Vagina (tissue), 2 donors: ENCODE measurements around the gene AMBRA1. TPM values are rescaled to one million over a fixed set of nuclear protein-coding genes. Genes with fewer than 3 reads are reported as not detected.

Source experiments
- DNase-seq, 2 donors: peaks; one replicate each; pipeline ENCODE4 v3.0.0-alpha.2; 2017; ENCODE audit errors: extremely low spot score in 2 of 2
- H3K27ac ChIP-seq: fragments of 200-600 bp; sonication (generic); one replicate; pipeline ENCODE4 v1.5.1; 2019
- H3K27me3 ChIP-seq: fragments of 200-600 bp; sonication (generic); one replicate; pipeline ENCODE4 v1.5.1; 2019
- H3K36me3 ChIP-seq, 2 donors: fragments of 200-600 bp; sonication (generic); one replicate each; pipeline ENCODE4 v1.5.1; 2017 to 2019
- H3K4me1 ChIP-seq: fragments of 200-600 bp; sonication (generic); one replicate; pipeline ENCODE4 v1.5.1; 2019
- H3K4me3 ChIP-seq, 2 donors: fragments of 200-600 bp; sonication (generic); 1 replicate in 1 of 2; 2 replicates in 1 of 2; pipeline ENCODE4 v1.5.1; 2016 to 2019
- H3K9me3 ChIP-seq: fragments of 200-600 bp; sonication (generic); one replicate; pipeline ENCODE4 v1.5.1; 2019
- CTCF ChIP-seq, 3 experiments: fragments of 450-650 bp in 2 of 3; fragments of 200-600 bp in 1 of 3; sonication (generic) in 1 of 3; IDR thresholded peaks; one replicate each; pipeline ENCODE4 v1.5.1; 2017 to 2019; ENCODE audit warnings: antibody characterized with exemption in 3 of 3, mild to moderate bottlenecking in 2 of 3, moderate library complexity in 2 of 3
- POLR2A ChIP-seq, 2 donors: fragments of 450-650 bp; IDR thresholded peaks; one replicate each; pipeline ENCODE4 v1.6.1; 2017; ENCODE audit warnings: antibody characterized with exemption in 2 of 2, mild to moderate bottlenecking in 2 of 2, moderate library complexity in 2 of 2
- POLR2AphosphoS5 ChIP-seq, 2 donors: sonication (generic); formaldehyde crosslinking; IDR thresholded peaks; one replicate each; pipeline ENCODE4 v1.9.0; 2017; ENCODE audit warnings: antibody characterized with exemption in 2 of 2, mild to moderate bottlenecking in 2 of 2, low read depth in 1 of 2; ENCODE audit not compliant: insufficient read depth in 1 of 2
- intact Hi-C: fragments of 100-400 bp; cut with DNase I; formaldehyde crosslinking; loops from one replicate; pipeline ENCODE4 v1.15.1; 2023
- total RNA-seq: library from RNA; depleted of rRNA; stranded (reverse); fragments of >200 nt; gene quantifications from one replicate; pipeline ENCODE4 v1.2.3, GENCODE V29; 2016

AMBRA1 gene
- total RNA-seq, 1 donor from 2014 or later, result 40.0 TPM

- no peak for TF ChIP-seq POLR2A (IDR thresholded peaks at IDR 0.05)
- no peak for TF ChIP-seq POLR2AphosphoS5 (IDR thresholded peaks at IDR 0.05; ENCODE audit: insufficient read depth in 1 of 2, low read depth in 1 of 2)
- TF ChIP-seq CTCF (IDR thresholded peaks at IDR 0.05), result no peak
- H3K4me3 ChIP-seq, result no peak overlapping the region
- intact Hi-C loops, result loop anchor here (5.0 to 10.0 kb wide), 2 partner anchors 92 to 231 kb away; partner anchors contain the start of gene MDK
- no peak overlapping the region for H3K27ac ChIP-seq
- H3K36me3 ChIP-seq, result no peaks in the 10 kb centered on the region
- H3K9me3 ChIP-seq, result no peaks in the 10 kb centered on the region
- H3K4me1 ChIP-seq, result peaks cover 30% of the 10 kb centered on the region
- H3K27me3 ChIP-seq, result no peaks in the 10 kb centered on the region
- no peak for DNase-seq
Observed at GRCh38 chr11:46615756-46616155, 21.9 kb upstream of the AMBRA1 start.

DNA sequence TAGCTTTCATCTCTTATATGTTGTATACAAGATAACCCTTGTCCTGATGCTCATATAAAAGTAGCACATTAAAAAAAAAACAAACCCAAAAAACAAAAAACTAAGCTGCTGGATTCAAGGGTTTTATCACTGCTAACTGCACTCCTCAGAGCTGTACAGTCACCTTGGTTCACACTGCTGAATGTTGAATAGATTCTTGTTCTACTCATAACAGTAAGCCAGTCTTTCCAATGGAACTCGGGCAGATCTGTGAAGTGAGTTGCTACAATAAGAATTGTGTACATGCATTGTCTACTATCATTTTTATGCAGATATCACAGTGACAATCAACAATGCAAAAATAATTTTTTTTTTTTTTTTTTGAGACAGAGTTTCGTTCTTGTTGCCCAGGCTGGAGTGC lies 18.5 kb upstream of the AMBRA1 start:
- intact Hi-C loops, result loop anchor here (10.0 kb wide), 1 partner anchor 228 kb away; the partner anchor contains the start of gene MDK
- H3K27ac ChIP-seq, result no peak overlapping the region
- no peak for DNase-seq
- no peaks in the 10 kb centered on the region for H3K36me3 ChIP-seq
- H3K9me3 ChIP-seq, result no peaks in the 10 kb centered on the region
- TF ChIP-seq POLR2A (IDR thresholded peaks at IDR 0.05) (no peak), POLR2AphosphoS5 (IDR thresholded peaks at IDR 0.05; ENCODE audit: insufficient read depth in 1 of 2, low read depth in 1 of 2) (no peak), CTCF (IDR thresholded peaks at IDR 0.05) (no peak)
- H3K4me3 ChIP-seq, result no peak overlapping the region
- peaks cover 6% of the 10 kb centered on the region for H3K4me1 ChIP-seq
- no peaks in the 10 kb centered on the region for H3K27me3 ChIP-seq

- intact Hi-C loops, result loop anchor here (10.0 kb wide), 1 partner anchor 227 kb away; the partner anchor contains the start of gene MDK
- Histone ChIP-seq H3K4me1 (peaks cover 6% of the 10 kb centered on the region), H3K36me3 (no peaks in the 10 kb centered on the region), H3K4me3 (no peak overlapping the region), H3K9me3 (no peaks in the 10 kb centered on the region), H3K27ac (no peak overlapping the region), H3K27me3 (no peaks in the 10 kb centered on the region)
- DNase-seq, result no peak
- TF ChIP-seq POLR2A (IDR thresholded peaks at IDR 0.05) (no peak), POLR2AphosphoS5 (IDR thresholded peaks at IDR 0.05; ENCODE audit: insufficient read depth in 1 of 2, low read depth in 1 of 2) (no peak), CTCF (IDR thresholded peaks at IDR 0.05) (no peak)
Observed at GRCh38 chr11:46611526-46612304, 17.9 kb upstream of the AMBRA1 start.

DNA sequence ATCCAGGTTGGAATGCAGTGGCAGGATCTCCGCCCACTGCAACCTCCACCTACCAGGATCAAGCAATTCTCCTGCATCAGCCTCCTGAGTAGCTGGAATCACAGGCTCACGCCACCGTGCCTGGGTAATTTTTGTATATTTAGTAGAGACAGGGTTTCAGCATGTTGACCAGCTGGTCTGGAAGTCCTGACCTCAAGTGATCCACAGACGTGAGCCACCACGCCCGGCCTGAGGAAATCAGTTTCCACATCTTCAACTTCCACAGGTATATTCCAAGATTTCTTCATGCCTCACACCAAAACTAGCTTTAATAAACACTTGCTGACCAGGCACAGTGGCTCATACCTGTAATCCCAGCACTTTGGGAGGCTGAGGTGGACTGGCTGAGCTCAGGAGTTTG lies 15.6 kb upstream of the AMBRA1 start:
- no peak for DNase-seq
- H3K27ac ChIP-seq, result no peak overlapping the region
- no peak overlapping the region for H3K4me3 ChIP-seq
- no peaks in the 10 kb centered on the region for H3K9me3 ChIP-seq
- no peaks in the 10 kb centered on the region for H3K36me3 ChIP-seq
- no peaks in the 10 kb centered on the region for H3K4me1 ChIP-seq
- no peak for TF ChIP-seq POLR2AphosphoS5 (IDR thresholded peaks at IDR 0.05; ENCODE audit: insufficient read depth in 1 of 2, low read depth in 1 of 2)
- TF ChIP-seq CTCF (IDR thresholded peaks at IDR 0.05), result no peak
- TF ChIP-seq POLR2A (IDR thresholded peaks at IDR 0.05), result no peak
- H3K27me3 ChIP-seq, result no peaks in the 10 kb centered on the region
- intact Hi-C loops, result no loop called here

DNA sequence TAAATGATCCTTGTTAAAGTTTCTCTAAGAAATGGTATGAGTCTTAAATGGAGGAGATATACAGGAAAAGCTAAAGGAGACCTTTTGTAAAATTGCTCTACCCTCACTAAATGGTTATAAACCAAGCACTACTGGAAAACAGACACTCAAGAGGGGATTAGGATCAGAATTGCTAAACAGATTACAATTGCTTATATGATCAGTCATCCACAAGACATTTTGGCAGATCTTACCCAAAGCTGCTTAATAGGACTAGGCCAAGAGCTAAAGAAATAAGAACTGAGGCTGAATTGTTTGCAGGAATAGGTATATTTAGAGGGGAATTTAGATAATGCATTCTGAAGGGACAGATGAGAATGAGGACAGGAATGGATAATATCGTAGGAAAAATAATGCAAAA lies 13.7 kb upstream of the AMBRA1 start:
- intact Hi-C loops, result no loop called here

More for the DNA sequence above, 13.7 kb upstream of the AMBRA1 start:
- Histone ChIP-seq H3K4me3 (no peak overlapping the region), H3K9me3 (no peaks in the 10 kb centered on the region), H3K36me3 (no peaks in the 10 kb centered on the region), H3K4me1 (no peaks in the 10 kb centered on the region), H3K27me3 (no peaks in the 10 kb centered on the region), H3K27ac (no peak overlapping the region)
- DNase-seq, result no peak
- TF ChIP-seq POLR2AphosphoS5 (IDR thresholded peaks at IDR 0.05; ENCODE audit: insufficient read depth in 1 of 2, low read depth in 1 of 2) (no peak), CTCF (IDR thresholded peaks at IDR 0.05) (no peak), POLR2A (IDR thresholded peaks at IDR 0.05) (no peak)
